Neural progenitor cell (in vitro differentiated cells): Measurements from ENCODE around the gene ANXA2R. TPM values are rescaled to one million over a fixed set of nuclear protein-coding genes. Genes with fewer than 3 reads are reported as not detected.

Experiments used
- DNase-seq: peaks from one replicate; pipeline ENCODE4 v3.0.0-alpha.2; 2016; ENCODE audit warnings: low spot score
- H2AFZ ChIP-seq: fragments of 200-600 bp; sonication (generic); replicated peaks from 2 replicates; pipeline ENCODE4 v1.6.1; 2016; ENCODE audit warnings: antibody characterized with exemption
- H3F3A ChIP-seq: fragments of 200-600 bp; sonication (generic); 2 replicates; pipeline ENCODE4 v1.6.1; 2016; ENCODE audit warnings: antibody characterized with exemption, low read depth
- H3K27ac ChIP-seq: fragments of 200-600 bp; sonication (generic); 2 replicates; pipeline ENCODE4 v1.5.1; 2016; ENCODE audit warnings: mild to moderate bottlenecking
- H3K27me3 ChIP-seq: fragments of 200-600 bp; sonication (generic); 2 replicates; pipeline ENCODE4 v1.6.1; 2016; ENCODE audit warnings: mild to moderate bottlenecking, moderate library complexity
- H3K36me3 ChIP-seq: fragments of 200-600 bp; sonication (generic); 2 replicates; pipeline ENCODE4 v1.5.1; 2016
- H3K4me1 ChIP-seq: fragments of 200-600 bp; sonication (generic); 2 replicates; pipeline ENCODE4 v1.6.1; 2016; ENCODE audit warnings: mixed run types
- H3K4me2 ChIP-seq: fragments of 200-600 bp; sonication (generic); 2 replicates; pipeline ENCODE4 v1.6.1; 2016
- H3K4me3 ChIP-seq: fragments of 200-600 bp; sonication (generic); 2 replicates; pipeline ENCODE4 v1.5.1; 2016
- H3K79me2 ChIP-seq: fragments of 200-600 bp; sonication (generic); 2 replicates; pipeline ENCODE4 v1.6.1; 2016; ENCODE audit warnings: low read depth
- H3K9ac ChIP-seq: fragments of 200-600 bp; sonication (generic); 2 replicates; pipeline ENCODE4 v1.6.1; 2016
- H3K9me3 ChIP-seq: fragments of 200-600 bp; sonication (generic); 2 replicates; pipeline ENCODE4 v1.5.1; 2016; ENCODE audit warnings: low read depth
- H4K20me1 ChIP-seq: fragments of 200-600 bp; sonication (generic); 2 replicates; pipeline ENCODE4 v1.6.1; 2016; ENCODE audit warnings: low read depth
- H3K27ac Mint-ChIP-seq: 3 replicates; pipeline ENCODE4 v1.8.0; 2021; ENCODE audit warnings: mixed read lengths
- H3K27me3 Mint-ChIP-seq: 2 replicates; pipeline ENCODE4 v1.8.0; 2022; ENCODE audit warnings: low read depth, mild to moderate bottlenecking, inconsistent platforms, moderate library complexity, mixed read lengths; ENCODE audit not compliant: insufficient read depth
- H3K36me3 Mint-ChIP-seq: 3 replicates; pipeline ENCODE4 v1.8.0; 2021; ENCODE audit warnings: mixed read lengths
- H3K4me1 Mint-ChIP-seq: 3 replicates; pipeline ENCODE4 v1.8.0; 2021; ENCODE audit warnings: mixed read lengths
- H3K4me3 Mint-ChIP-seq: 3 replicates; pipeline ENCODE4 v1.8.0; 2021; ENCODE audit warnings: mild to moderate bottlenecking, moderate library complexity, mixed read lengths
- H3K9me3 Mint-ChIP-seq: 3 replicates; pipeline ENCODE4 v1.8.0; 2020; ENCODE audit warnings: mixed read lengths
- EZH2 ChIP-seq: fragments of 200-600 bp; sonication (generic); IDR thresholded peaks from 2 replicates; pipeline ENCODE4 v1.6.1; 2017; ENCODE audit warnings: antibody characterized with exemption, mild to moderate bottlenecking, moderate library complexity
- EZH2phosphoT487 ChIP-seq: fragments of 200-600 bp; sonication (generic); IDR thresholded peaks from 2 replicates; pipeline ENCODE4 v1.6.1; 2017; ENCODE audit warnings: antibody characterized with exemption
- total RNA-seq: library from RNA; depleted of rRNA; stranded (reverse); fragments of >200 nt; gene quantifications from 2 replicates; pipeline ENCODE4 v1.2.3, GENCODE V29; 2015; ENCODE audit warnings: low replicate concordance
- TF ChIP-seq, protein P1 (sequence below): fragments of 200-600 bp; sonication (generic); IDR thresholded peaks from 2 replicates; pipeline ENCODE4 v1.5.1; 2017; ENCODE audit warnings: antibody characterized with exemption, mild to moderate bottlenecking

The ANXA2R gene
- total RNA-seq, 1 donor from 2014 or later = 0.17 TPM

DNA sequence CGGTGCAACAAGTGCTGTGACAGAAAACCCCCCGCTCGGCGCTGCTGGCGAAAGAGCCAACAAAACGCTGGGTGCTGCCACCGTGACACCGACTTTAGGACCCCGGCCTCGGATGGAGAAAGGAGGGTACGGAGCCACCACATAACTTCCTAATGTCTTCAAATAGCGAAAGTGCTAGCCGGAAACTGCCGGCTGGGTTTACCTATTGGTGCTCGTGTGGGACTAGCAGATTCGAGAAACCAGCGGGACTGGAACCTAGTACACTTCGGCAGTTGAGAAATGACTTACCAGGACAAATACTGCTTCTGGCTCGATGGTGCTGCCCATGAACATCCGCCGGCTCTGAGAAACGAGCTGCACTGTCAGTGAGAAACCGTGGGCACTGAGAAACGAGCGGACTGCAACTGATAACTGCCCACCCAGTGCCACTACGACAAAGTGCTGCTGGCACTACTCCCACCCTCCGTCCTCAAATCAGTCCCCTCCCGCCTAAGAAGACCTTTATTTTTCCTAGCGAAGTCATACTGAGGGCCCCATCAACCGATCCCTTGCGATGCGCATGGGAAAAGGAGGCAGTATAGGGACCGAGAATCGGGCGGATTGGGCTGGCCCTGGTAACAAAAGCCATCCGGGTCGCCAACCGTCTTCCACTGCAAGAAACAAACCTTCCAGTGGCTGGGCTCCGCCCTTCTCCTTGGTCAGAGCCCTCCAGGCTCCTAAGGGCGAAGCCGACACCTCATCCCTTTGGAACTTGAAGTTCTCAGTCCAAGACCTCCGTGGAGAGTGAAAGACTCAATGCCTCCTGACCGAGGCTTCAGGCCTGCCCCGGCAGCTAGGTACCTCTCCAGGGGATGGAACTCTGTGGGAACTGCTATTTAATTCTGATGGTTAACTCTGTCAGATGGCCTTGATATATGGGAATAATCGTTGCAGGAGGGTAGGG, 27.0 kb upstream of the ANXA2R start:
- Histone ChIP-seq H3F3A (peaks cover 29% of the 10 kb centered on the region), H3K79me2 (peaks cover 40% of the 10 kb centered on the region), H4K20me1 (no peaks in the 10 kb centered on the region), H3K4me2 (peak overlapping the region; percentile 94), H3K9ac (peak overlapping the region; percentile 56), H3K36me3 (no peaks in the 10 kb centered on the region), H2AFZ (peak overlapping the region; percentile 92), H3K27ac (peak overlapping the region; percentile 88), H3K4me3 (peak overlapping the region; percentile 86), H3K27me3 (no peaks in the 10 kb centered on the region), H3K9me3 (no peaks in the 10 kb centered on the region), H3K4me1 (peaks cover 9% of the 10 kb centered on the region)
- peak overlapping the region; percentile 99 for H3K27ac Mint-ChIP-seq
- TF ChIP-seq EZH2phosphoT487 (no peak), EZH2 (no peak)
- TF ChIP-seq, protein P1, sequence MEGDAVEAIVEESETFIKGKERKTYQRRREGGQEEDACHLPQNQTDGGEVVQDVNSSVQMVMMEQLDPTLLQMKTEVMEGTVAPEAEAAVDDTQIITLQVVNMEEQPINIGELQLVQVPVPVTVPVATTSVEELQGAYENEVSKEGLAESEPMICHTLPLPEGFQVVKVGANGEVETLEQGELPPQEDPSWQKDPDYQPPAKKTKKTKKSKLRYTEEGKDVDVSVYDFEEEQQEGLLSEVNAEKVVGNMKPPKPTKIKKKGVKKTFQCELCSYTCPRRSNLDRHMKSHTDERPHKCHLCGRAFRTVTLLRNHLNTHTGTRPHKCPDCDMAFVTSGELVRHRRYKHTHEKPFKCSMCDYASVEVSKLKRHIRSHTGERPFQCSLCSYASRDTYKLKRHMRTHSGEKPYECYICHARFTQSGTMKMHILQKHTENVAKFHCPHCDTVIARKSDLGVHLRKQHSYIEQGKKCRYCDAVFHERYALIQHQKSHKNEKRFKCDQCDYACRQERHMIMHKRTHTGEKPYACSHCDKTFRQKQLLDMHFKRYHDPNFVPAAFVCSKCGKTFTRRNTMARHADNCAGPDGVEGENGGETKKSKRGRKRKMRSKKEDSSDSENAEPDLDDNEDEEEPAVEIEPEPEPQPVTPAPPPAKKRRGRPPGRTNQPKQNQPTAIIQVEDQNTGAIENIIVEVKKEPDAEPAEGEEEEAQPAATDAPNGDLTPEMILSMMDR = no peak
- H3K9me3 Mint-ChIP-seq = no peaks in the 10 kb centered on the region
- H3K4me1 Mint-ChIP-seq = peaks cover 27% of the 10 kb centered on the region
- peak overlapping the region; percentile 96 for H3K4me3 Mint-ChIP-seq
- H3K36me3 Mint-ChIP-seq = peaks cover 15% of the 10 kb centered on the region
- H3K27me3 Mint-ChIP-seq = peaks cover 2% of the 10 kb centered on the region
- peak; percentile 90 for DNase-seq

DNA sequence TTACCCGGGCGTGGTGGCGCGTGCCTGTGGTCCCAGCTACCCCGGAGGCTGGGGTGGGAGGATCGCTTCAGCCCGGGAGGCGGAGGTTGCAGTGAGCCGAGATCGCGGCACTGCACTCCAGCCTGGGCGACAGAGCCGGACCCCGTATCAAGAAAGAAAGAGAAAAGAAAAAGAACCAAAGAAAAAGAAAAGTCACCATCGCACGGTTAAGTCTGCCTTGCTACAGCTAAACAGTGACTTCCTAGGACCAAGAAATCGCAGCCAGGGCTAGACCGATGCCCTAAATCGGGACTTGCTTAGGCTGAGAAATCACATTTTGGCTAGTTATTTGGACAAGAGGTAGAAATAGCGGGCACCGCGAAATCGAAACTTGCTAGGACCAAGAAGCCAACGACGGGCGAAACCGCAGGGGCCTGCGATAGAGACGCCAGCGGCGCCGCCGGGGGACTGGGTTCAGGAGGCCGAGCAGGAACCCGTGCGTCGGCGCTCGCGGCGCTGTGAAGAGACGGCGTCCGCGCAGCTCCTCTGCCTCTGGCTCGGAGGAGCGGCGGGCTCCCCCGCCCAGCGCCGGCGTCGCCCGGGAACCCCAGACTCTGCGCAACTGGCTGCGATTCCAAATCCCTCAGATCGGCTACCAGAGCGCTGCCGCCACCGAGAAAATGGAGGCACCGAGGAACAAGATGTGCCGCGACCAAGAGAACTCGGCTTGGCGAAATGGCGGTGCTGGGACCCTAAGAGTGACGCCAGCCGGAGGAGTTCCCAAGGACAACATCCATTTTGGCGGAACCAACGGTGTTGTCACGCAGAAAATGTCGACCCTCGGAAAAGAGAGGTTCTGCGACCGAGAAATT, 26.1 kb upstream of the ANXA2R start:
- Mint-ChIP-seq H3K4me1 (peaks cover 27% of the 10 kb centered on the region), H3K27me3 (no peaks in the 10 kb centered on the region), H3K4me3 (peak overlapping the region; percentile 96), H3K9me3 (no peaks in the 10 kb centered on the region), H3K36me3 (peaks cover 15% of the 10 kb centered on the region), H3K27ac (peak overlapping the region; percentile 99)
- TF ChIP-seq EZH2phosphoT487 = no peak
- no peak for TF ChIP-seq EZH2
- TF ChIP-seq, protein P1 = no peak
- Histone ChIP-seq H3K4me2 (peak overlapping the region; percentile 94), H3K4me3 (peak overlapping the region; percentile 86), H3F3A (peaks cover 35% of the 10 kb centered on the region), H3K9ac (peak overlapping the region; percentile 56), H4K20me1 (no peaks in the 10 kb centered on the region), H3K4me1 (peaks cover 9% of the 10 kb centered on the region), H3K9me3 (no peaks in the 10 kb centered on the region), H3K27ac (peak overlapping the region; percentile 88), H3K79me2 (peaks cover 40% of the 10 kb centered on the region), H2AFZ (peak overlapping the region; percentile 92), H3K27me3 (no peaks in the 10 kb centered on the region), H3K36me3 (no peaks in the 10 kb centered on the region)
- DNase-seq = peak; percentile 91

DNA sequence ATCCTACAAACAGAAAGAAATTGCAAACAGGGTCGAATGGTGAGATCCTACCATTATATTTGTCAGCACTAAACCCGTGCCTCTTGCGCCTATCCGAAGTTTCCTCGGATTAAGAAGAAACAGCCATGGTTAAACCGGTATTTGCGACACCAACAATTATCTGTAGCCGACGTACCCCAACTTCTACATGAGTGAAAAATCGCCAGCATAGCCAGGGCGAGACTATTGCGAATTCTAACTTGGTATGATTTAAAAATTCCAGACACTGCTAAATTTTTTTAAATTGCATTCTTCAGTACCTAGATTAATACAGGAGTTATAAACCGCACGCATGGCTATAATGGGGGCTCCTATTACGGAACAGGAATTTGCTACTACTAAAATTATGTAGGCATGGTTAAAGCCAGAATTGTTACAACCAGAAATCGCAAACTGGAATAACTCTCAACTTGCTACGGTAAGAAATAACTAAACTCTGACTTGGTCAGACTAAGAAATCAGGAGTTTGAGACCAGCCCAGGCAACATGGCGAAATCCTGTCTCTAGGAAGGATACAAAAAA, 25.3 kb upstream of the ANXA2R start:
- Histone ChIP-seq H3K4me1 (peaks cover 9% of the 10 kb centered on the region), H3K27me3 (no peaks in the 10 kb centered on the region), H3K9ac (peak overlapping the region; percentile 56), H3F3A (peaks cover 35% of the 10 kb centered on the region), H2AFZ (peak overlapping the region; percentile 92), H3K36me3 (no peaks in the 10 kb centered on the region), H3K4me3 (peak overlapping the region; percentile 86), H3K4me2 (peak overlapping the region; percentile 94), H3K9me3 (no peaks in the 10 kb centered on the region), H4K20me1 (no peaks in the 10 kb centered on the region), H3K27ac (peak overlapping the region; percentile 88), H3K79me2 (peaks cover 40% of the 10 kb centered on the region)
- Mint-ChIP-seq H3K36me3 (peaks cover 8% of the 10 kb centered on the region), H3K4me1 (peaks cover 27% of the 10 kb centered on the region), H3K4me3 (peak overlapping the region; percentile 96), H3K27ac (peak overlapping the region; percentile 99), H3K9me3 (no peaks in the 10 kb centered on the region), H3K27me3 (no peaks in the 10 kb centered on the region)
- TF ChIP-seq, protein P1 = no peak
- TF ChIP-seq EZH2phosphoT487 = no peak
- no peak for TF ChIP-seq EZH2
- DNase-seq = peak; percentile 38
